GM18951 (cell line): ENCODE data around the gene SNX10.

ENCODE experiments used
- POLR2A ChIP-seq: IDR thresholded peaks from 4 replicates; pipeline ENCODE4 v1.6.1; 2011; ENCODE audit warnings: mild to moderate bottlenecking; ENCODE audit not compliant: insufficient read length, insufficient read depth; ENCODE audit errors: extremely low read depth
- in situ Hi-C: fragments of 300-500 bp; cut with MboI; formaldehyde crosslinking; loops from one replicate; pipeline ENCODE4 v1.12.0; 2022; ENCODE audit warnings: low sequenced_read_pairs, mixed read lengths, inconsistent platforms; ENCODE audit not compliant: unreplicated experiment

SNX10 gene

DNA sequence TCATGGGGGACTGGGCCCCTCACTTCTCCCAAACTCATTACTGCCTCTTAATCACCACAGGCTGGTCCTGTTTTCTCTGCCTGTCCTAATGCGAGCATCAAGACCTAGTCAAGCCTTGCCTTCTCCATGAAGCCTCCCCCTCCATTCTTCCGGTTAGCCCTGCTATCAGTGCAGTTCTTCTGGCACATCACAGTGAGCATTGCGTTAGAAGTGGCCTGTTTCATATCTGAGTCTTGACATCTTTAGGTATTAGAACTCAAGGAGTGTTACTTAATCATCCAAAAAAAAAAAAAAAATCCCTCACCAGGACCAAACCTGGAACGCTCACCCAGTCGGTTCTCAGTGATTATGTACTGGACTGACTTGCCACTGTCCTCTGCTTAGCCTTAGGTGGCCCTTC is 17.4 kb downstream of the SNX10 start:
- in situ Hi-C loops: no loop called here
- TF ChIP-seq POLR2A: no peak

DNA sequence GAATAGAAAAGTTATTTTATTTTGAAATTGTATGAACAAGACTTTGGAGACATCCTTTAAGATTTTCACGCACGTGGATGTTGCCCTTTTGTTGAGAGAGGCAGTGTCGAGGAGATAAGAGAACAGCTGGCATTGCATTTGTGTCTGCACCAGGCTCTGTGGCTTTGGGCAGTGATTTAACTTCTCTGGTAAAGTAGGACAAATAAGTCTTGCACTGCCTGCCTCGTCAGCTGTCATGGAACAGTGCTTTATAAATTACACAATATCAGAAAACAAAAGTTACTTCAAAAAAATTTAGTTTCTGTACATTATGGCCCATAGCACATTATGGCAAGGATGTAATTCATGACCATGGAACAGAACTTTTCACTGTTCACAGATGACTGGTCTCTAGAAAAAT is 20.1 kb downstream of the SNX10 start:
- in situ Hi-C loops: no loop called here
- no peak for TF ChIP-seq POLR2A

DNA sequence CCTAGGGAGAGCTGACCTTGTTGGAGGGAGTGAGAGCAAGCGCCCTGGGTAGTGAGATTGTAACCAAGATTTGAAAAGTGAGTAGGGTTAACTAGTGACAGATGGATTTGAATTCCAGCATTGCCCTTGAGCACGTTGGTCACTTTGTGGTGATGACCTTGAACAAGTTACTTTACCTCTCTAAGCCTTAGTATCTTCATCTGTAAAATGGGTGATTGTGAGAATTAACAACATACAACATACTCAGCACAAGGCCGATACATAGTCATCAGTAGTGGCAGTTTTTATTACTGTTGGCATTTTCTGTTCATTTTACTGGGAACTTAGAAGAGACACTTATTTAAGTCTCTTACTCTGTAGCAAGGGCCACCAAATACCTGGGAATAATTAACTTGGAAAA is 25.5 kb downstream of the SNX10 start:
- in situ Hi-C loops: no loop called here
- TF ChIP-seq POLR2A: no peak

DNA sequence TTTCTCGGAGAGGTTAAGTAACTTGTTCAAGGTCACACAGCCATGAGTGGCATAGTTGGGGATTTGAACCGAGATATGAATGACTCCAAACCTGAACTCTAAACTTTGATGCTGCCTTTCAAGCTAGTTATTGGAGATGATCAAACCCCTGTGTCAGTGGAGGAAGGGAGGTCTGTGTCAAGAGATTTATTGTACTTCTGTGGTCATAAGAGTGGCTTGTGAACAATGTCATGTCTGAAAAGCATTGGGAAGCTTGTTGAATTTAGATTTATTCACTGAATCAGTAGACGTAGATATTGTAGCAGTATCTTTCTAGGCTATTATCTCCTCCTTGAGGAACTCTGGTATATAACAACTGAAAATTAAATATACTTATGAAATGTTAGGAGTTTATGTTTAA is 27.3 kb downstream of the SNX10 start:
- in situ Hi-C loops: no loop called here
- TF ChIP-seq POLR2A: no peak

DNA sequence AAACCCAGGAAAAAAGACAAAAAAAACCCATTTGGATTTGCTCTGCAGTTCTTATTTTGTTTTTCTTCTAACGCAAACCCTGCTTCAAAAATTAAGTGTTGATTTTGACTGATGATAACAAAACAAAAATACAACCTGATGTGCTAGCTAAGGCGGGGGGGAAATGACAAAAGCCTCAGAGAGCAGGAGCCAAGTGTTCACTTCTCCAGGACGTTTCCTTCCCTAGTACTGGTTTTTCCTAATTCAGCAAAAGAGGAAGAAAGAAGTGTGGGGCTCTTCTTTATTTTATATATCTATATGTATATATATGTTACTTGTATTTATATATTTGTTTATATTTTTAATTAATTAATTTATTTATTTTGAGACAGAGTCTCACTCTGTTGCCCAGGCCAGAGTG is 28.0 kb downstream of the SNX10 start:
- in situ Hi-C loops: no loop called here
- no peak for TF ChIP-seq POLR2A

DNA sequence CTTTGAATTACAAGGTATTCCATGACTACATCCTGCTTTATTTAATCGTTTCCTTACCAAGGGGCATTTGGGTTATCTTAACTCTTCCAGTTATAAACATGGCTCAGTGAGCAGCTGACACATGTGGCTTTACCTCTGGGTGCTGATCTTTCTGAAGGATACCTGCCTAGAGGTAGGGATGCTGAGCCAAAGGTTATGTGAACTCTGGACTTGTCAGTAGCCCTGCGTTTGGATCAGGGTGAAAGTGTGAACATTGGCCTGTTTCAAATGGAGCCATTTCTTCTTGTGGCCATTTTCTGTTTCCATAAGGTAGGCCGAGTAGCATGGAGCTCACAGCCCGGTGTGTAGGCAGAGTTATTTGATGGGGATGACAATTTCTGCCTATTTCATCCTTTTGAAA is 29.2 kb downstream of the SNX10 start:
- no peak for TF ChIP-seq POLR2A
- in situ Hi-C loops: no loop called here

DNA sequence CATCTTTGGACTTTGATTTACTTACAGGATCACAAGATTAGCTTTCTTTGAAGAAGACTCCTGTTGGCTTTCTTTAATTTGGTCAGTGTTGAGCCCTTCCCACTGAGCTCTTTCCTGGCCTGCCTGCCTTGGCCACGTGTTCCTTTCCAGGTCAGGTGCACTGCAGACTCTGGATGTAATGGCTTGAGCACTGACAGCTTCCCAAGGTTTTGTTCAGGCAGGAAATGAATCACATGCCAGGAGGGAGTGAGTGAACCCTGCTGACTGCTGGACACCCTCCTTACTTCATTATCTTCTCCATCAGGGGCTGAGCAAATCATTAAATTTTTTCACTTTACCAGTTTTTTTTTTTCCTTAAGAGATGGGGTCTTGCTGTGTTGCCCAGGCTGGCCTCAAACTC is 29.8 kb downstream of the SNX10 start:
- in situ Hi-C loops: no loop called here
- TF ChIP-seq POLR2A: no peak

DNA sequence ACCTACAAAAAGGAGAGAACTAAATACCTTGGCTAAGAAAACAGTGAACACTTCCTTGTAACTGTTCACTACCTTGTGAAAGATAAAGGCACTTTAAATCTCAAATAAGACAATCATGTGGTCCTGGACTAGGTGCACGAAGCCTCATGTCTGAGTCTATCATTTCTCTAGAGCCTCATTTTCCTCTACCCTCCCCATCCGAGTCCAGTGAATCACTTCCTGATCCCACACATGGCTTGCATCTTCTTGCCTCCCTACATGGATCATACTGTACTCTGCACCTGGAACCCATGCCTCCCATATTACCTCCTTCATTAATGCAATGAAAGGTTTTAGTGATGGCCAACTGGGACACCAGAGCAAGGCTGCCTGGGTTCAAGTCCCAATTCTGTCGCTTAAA is 34.5 kb downstream of the SNX10 start:
- in situ Hi-C loops: no loop called here
- no peak for TF ChIP-seq POLR2A

DNA sequence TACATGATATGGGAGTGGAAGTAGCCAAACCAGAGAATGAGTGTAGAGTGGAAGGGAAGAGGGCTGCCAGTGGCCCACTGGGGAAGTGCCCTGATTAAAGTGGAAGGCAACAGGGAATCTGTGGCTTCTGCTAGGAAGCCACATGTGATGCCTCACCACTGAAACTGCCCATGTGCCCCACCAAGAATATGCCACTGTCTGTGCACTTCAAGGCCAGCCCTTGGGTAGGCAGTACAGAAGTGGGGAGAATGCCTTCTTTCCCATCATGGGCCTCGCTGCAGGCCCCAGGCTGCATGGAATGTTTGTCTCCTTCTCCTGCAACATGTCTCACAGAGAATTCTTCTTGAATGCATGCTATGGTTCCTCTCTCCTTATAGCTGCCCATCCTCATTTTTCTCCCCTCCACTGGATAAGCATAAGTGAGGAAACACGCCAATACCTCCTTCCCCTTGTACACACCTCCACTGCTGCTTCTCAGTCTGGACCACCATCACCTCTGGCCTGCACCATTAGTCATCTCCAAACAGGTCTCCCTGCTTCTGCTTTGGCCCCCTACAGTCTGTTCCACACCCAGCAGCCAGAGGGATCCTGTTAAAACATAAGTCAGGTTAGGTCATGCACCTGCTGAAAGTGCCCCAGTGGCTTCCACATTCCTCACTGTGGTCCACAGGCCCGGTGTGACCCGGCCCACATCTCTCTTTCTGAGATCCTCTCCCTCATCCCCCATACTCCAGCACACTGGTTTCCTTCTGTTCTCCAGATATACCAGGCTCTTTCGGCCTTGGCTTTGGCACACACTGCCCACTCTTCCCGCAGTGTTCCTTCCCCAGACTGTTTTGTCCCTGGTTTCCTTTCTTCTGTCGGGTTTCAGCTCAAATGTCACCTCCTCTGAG is 37.1 kb downstream of the SNX10 start:
- in situ Hi-C loops: no loop called here
- no peak for TF ChIP-seq POLR2A

DNA sequence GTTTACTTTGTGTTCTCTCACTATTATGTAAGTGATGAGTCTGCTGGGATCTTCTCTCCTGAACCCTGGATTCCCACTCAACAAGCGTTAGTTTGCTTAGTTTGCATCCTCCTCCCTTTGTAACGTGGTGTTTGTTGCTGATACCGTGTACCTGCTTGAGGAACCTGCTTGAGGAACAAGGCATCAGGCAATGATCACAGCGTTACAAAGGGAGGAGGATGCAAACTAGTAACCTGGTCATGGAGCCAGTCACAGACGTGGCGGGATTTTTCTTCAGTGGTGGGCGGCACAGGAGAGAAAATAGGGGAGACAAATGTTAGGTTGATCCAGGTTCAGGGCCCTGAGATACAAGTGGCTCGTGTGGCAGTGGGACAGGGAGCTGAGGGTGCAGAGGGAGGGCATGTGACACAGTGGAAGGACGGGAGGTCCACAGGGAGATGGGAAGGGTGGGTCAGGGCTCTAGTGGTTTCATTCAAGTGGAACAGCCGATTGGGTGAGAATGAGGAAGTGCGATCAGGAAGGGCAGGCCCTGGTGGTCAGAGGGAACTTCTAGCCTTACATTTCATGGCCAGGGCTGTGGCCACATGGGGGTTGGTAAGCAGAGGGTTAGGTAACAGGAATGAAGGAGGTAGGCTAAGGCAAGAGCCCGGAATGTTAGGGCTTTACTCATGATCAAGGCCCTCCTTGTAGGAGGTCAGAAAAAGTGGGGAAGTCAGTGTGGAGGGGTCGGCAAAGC is 38.0 kb downstream of the SNX10 start:
- no peak for TF ChIP-seq POLR2A
- in situ Hi-C loops: no loop called here

DNA sequence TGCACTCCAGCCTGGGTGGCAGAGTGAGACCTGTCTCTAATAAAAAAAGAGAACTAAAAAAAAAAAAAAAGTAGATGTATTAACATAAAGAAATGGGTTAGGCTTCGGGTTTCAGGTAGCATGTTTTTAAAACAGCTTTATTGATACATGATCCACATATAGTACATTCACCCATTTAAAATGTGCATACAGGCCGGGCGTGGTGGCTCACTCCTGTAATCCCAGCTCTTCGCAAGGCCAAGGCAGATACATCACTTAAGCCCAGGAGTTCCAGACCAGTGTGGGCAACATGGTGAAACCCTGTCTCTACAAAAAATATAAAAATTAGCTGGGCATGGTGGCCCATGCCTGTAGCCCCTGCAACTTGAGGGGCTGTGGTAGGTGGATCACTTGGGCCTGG is 39.5 kb downstream of the SNX10 start:
- no peak for TF ChIP-seq POLR2A
- in situ Hi-C loops: no loop called here

DNA sequence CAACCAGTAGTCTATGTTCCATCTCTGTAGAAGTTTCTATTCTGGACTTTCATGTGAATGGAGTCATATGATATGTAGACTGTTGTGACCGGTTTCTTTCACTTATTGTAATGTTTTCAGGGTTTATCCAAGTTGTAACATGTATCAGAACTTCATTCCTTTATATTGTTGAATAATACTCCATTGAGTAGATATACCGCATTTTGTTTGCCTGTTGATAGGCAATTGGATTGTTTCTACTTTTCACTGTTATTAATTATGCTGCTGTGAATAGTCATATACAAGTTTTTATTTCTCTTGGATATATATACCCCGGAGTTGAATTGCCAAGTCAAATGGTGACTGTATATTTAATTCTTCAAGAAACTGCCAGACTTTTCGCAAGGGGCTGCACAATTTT is 40.1 kb downstream of the SNX10 start:
- in situ Hi-C loops: no loop called here
- no peak for TF ChIP-seq POLR2A

DNA sequence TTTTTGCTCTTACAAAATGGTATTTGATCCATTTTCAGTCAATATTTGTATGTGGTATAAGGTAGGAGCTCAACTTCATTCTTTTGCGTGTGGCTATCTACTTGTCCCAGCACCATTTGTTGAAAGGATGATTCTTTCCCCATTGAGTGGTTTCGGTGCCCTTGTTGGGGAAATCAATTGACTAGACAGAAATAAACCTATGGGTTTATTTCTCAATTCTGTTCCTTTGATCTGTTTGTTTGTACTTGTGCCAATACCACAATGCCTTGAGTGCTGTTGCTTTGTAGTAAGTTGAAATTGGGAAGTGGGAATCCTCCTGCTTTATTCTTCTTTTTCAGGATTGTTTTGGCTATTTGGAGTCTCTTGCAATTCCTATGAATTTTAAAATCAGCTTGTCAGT is 41.0 kb downstream of the SNX10 start:
- in situ Hi-C loops: no loop called here
- no peak for TF ChIP-seq POLR2A
